Adipose tissue (tissue), 3 donors: ENCODE data around the gene ZKSCAN2. TPM values are rescaled to one million over a fixed set of nuclear protein-coding genes. Genes with fewer than 3 reads are reported as not detected.

Experiments used
- H3K27ac ChIP-seq: one replicate; pipeline ENCODE4 v1.5.1; 2013; ENCODE audit warnings: low read depth, low read length
- WGBS, 3 donors: extraction: QIAGEN DNeasy Blood & Tissue Kit; methylation state at CpG; one replicate each; pipeline ENCODE4 v1.1.7; 2013; 5-methylcytosine and 5-hydroxymethylcytosine counted together
- polyA plus RNA-seq, 3 donors: library from polyadenylated mRNA; stranded (reverse); fragments of 200-250 nt; gene quantifications; one replicate each; pipeline ENCODE4 v1.2.3, GENCODE V29; 2013
- donor health status: healthy with polysubstance abuse.
- donor health status: Bipolar disorder and iron deficiency.
- donor health status: healthy.

The ZKSCAN2 gene
- polyA plus RNA-seq, 3 donors: 0.64 to 1.6 (median 1.1) TPM

DNA sequence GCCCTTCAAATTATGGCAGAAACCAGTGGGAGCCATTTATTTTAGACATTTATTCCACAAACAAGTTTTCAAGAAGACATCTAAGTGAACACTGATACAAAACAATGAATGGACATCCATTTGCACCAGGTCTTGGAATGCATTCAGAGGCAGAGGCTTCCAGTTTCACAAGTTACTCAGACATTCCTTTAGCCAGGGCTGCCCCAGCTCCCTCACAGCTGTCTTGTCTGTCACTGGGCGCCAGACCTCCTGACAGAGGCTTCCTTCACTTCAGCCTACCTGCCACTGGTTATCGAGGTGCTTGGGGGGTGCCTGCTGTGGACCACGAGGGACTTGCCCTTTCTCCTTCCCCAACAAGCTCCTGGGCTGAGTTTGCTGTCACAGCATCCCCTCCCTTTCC is 21.7 kb downstream of the ZKSCAN2 start:
- no peak overlapping the region for H3K27ac ChIP-seq
- 86 to 91% (median 89%) methylated on average over 3 of the region's 3 CpGs for WGBS, 3 donors

- H3K27ac ChIP-seq: no peak overlapping the region
- WGBS, 3 donors: 77 to 79% (median 78%) methylated on average over 10 of the region's 10 CpGs
Measured at GRCh38 chr16:25228372-25228771, 29.3 kb downstream of the ZKSCAN2 start.

DNA sequence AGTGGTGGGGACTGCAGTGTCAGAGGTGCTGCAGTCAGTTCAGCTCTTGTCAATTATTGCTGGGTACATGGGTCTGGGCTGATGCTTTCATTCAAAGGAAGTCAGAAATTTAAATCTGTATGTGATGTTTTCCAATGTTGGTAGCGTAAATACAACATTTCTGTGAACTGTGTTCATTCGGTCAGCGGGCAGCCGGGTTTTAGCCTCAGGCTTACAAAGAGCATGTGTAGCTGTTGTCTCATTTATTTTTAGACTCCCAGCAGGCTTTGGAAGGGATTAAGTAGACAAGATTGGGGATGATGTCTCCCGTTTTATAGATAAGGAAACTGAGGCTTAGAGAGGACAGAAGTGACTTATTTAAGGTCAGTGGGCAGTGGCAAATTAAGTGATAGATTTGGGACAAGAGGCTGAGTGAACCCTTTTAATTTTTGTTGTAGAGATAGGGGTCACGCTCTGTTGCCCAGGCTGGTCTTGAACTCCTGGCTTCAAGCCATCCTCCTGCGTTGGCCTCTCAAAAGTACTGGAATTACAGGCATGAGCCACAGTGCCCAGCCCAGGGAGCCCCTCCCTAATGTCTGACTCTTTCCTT is 32.8 kb downstream of the ZKSCAN2 start:
- 50 to 86% (median 85%) methylated on average over 7 of the region's 7 CpGs for WGBS, 3 donors
- H3K27ac ChIP-seq: no peak overlapping the region

DNA sequence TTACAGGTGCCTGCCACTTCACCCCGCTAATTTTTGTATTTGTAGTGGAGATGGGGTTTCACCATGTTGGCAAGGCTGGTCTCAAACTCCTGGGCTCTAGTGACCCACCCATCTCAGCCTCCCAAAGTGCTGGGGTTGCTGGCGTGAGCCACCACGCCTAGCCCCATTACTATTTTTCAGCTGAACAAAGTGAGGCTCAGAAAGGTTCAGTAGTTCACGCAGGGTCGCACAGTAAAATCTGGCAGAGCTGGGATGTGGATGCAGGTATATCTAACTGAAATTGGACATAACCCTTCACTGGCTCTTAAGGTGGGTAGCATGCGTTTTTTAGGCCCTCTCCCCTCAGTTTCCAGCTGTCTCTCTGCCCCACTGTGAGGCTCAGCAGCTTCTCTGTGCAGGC is 33.7 kb downstream of the ZKSCAN2 start:
- WGBS, 3 donors: 62 to 93% (median 79%) methylated on average over 6 of the region's 6 CpGs
- no peak overlapping the region for H3K27ac ChIP-seq

DNA sequence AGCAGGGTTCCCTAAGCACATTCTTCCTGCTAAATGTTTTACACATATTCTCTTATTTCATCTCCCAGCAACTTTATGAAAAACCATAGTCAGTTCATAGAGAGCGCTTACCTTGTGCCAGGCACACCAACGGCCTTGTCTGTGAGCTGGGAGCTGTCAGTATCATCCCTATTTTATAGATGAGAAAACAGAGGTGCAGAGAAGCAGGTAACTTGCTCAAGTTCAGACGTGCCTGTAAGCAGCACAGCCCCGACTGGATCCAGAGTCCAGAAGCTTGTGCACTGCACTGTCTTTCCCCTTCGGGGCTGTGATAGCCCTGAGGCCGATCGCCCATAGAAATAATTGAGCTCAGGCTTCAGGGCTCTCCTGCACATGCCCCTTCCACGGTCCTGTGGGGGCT is 34.7 kb downstream of the ZKSCAN2 start:
- no peak overlapping the region for H3K27ac ChIP-seq
- WGBS, 3 donors: 52 to 83% (median 81%) methylated on average over 8 of the region's 8 CpGs

DNA sequence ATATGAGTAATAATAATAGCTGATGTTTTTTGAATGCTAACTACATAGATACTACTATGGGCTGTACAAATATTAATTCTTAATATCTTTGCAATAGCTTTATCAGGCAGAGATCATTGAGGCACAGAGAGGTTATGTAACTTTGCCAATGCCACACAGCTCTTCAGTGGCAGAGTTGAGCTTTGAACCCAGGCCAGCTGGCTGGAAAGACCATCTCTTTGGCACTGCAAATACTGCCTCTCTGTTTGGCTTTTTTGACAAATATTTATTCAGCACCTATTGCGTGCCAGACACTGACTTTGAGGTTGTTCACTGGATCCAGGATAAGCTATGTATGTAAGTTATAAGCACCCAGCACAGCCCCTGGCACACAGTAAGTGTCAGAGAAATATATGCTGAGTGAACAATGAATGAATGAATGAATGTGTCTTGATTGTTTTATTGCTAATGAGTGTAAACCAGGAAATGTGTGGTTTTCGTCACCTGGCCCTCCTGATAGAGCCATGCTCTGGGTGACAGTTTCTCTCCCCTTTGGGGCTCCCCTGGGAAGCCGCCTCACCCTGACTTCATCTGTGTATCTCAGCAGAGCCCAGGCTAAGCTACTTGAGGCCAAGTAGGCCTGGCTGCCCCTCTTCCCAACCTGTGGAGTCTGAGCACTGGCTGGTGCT is 38.4 kb downstream of the ZKSCAN2 start:
- no peak overlapping the region for H3K27ac ChIP-seq
- 49 to 95% (median 88%) methylated on average over 3 of the region's 3 CpGs for WGBS, 3 donors

- no peak overlapping the region for H3K27ac ChIP-seq
Measured at GRCh38 chr16:25217921-25218320, 39.7 kb downstream of the ZKSCAN2 start.

GRCh38 chr16:25217112-25217511 is 40.5 kb downstream of the ZKSCAN2 start:
- no peak overlapping the region for H3K27ac ChIP-seq
- 31 to 91% (median 90%) methylated on average over 17 of the region's 17 CpGs for WGBS, 3 donors

More at GRCh38 chr16:25217921-25218320, 39.7 kb downstream of the ZKSCAN2 start:
- 53 to 93% (median 91%) methylated on average over 4 of the region's 4 CpGs for WGBS, 3 donors

- no peak overlapping the region for H3K27ac ChIP-seq
- WGBS, 3 donors: 24 to 68% (median 62%) methylated on average over 6 of the region's 6 CpGs
Measured at GRCh38 chr16:25213709-25214397, 43.8 kb downstream of the ZKSCAN2 start.

- WGBS, 3 donors: 80 to 85% (median 83%) methylated on average over 2 of the region's 2 CpGs
- no peak overlapping the region for H3K27ac ChIP-seq
Measured at GRCh38 chr16:25212636-25213035, 45.0 kb downstream of the ZKSCAN2 start.

GRCh38 chr16:25210758-25211157 is 46.9 kb downstream of the ZKSCAN2 start:
- no peak overlapping the region for H3K27ac ChIP-seq
- 14 to 23% (median 20%) methylated on average over 4 of the region's 4 CpGs for WGBS, 3 donors

DNA sequence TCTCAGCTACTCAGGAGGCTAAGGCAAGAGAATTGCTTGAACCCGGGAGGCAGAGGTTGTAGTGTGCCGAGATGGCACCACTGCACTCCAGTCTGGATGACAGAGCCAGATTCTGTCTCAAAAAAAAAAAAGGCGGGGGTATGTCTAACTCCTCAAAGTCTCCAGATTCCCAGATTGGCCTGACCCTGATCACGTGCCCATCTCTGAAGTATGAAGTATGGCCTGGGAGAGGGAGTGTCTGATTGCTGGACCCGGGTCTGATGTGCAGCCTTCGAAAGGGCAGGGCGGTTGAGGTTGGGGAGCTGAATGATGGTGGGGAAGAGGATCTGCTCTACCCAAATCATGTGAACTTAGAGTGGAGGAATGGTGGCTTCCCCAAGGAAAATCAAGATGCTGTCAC is 58.2 kb downstream of the ZKSCAN2 start:
- 94 to 96% (median 95%) methylated on average over 7 of the region's 7 CpGs for WGBS, 3 donors

GRCh38 chr16:25198021-25198420 is 59.6 kb downstream of the ZKSCAN2 start:
- 82 to 94% (median 90%) methylated on average over 4 of the region's 4 CpGs for WGBS, 3 donors
- no peak overlapping the region for H3K27ac ChIP-seq

More for the DNA sequence above, 58.2 kb downstream of the ZKSCAN2 start:
- no peak overlapping the region for H3K27ac ChIP-seq

GRCh38 chr16:25194273-25194878 is 63.3 kb downstream of the ZKSCAN2 start:
- no peak overlapping the region for H3K27ac ChIP-seq
- WGBS, 3 donors: 82 to 87% (median 85%) methylated on average over 7 of the region's 7 CpGs

DNA sequence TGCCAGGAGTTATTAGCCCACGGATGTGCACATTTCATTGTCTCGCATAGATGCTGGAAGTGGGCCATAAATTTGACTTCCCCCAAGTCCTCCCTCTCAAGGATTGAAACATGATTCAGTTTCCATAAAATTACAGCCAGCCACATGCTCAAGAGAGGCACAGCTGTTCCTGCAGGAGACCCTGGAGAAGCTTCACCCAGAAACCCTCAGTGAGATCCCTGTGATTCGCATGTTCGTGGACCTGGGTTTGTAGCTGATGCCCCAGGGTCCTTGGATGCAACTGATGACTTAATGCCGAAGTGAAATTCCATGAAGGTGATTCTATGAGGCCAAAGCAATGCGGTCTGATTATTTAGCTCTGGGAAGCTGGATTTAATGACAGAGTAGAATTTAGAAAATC is 65.5 kb downstream of the ZKSCAN2 start:
- no peak overlapping the region for H3K27ac ChIP-seq
- WGBS, 3 donors: 66 to 77% (median 67%) methylated on average over 6 of the region's 6 CpGs

DNA sequence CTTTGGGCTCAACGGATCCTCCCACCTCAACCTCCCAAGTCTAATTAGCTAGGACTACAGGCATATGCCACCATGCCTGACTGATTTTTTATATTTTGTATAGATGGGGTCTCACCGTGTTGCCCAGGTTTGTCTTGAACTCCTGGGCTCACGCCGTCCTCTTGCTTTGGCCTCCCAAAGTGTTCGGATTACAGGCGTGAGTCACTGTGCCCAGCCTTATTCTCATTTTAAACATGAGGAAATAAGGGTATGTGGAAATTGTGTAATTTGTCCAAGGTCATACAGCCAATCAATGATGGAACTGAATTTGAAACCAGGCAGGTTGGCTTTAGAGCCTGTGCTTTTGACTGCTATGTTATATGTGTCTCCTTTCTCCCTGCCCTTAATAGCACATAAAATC is 68.3 kb downstream of the ZKSCAN2 start:
- H3K27ac ChIP-seq: no peak overlapping the region
- 89 to 95% (median 90%) methylated on average over 6 of the region's 6 CpGs for WGBS, 3 donors

GRCh38 chr16:25187491-25187795 is 70.2 kb downstream of the ZKSCAN2 start:
- H3K27ac ChIP-seq: no peak overlapping the region
- WGBS, 3 donors: 93 to 100% (median 99%) methylated on average over 3 of the region's 3 CpGs
